Measurements from ENCODE around the gene FBXL7. TPM values are rescaled to one million over a fixed set of nuclear protein-coding genes. Genes with fewer than 3 reads are reported as not detected.

FBXL7 gene
- polyA plus RNA-seq, 1 donor from 2014 or later = 0.24 TPM

DNA sequence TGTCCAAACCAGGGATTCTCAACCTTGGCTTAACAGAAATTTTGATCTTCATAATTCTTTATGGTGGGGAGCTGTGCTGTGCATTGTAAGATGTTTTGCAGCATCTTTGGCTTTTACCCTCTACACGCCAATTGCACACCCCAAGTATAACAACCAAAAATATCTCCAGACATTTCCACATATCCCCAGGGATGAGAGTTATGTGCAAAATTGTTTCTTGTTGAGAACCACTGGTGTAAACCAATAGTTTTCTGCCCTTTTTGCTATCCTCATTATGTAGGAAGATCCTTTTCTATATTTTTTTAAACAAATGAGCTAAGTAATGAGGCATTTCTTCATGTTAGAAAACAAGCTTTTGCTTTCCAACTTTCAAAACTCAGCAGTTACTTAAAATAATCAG is 189.9 kb downstream of the FBXL7 start:
- no peak overlapping the region for H3K4me2 ChIP-seq (ENCODE audit: low read length)
- H3K9me3 ChIP-seq (ENCODE audit: low read length) = no peaks in the 10 kb centered on the region
- no peak overlapping the region for H3K9ac ChIP-seq (ENCODE audit: low read length)
- no peaks in the 10 kb centered on the region for H3K36me3 ChIP-seq (ENCODE audit: insufficient read depth, low read length)
- no peak overlapping the region for H3K4me3 ChIP-seq (ENCODE audit: low read length)
- H3K27ac ChIP-seq (ENCODE audit: low read length) = no peak overlapping the region
- no peaks in the 10 kb centered on the region for H3F3A ChIP-seq (ENCODE audit: insufficient read depth, low read length, poor library complexity, severe bottlenecking)
- H2AFZ ChIP-seq (ENCODE audit: low read depth, low read length) = no peak overlapping the region
- no peaks in the 10 kb centered on the region for H3K79me2 ChIP-seq (replicated peaks; ENCODE audit: insufficient read depth, low read length)
- H4K20me1 ChIP-seq (ENCODE audit: insufficient read depth) = no peaks in the 10 kb centered on the region
- TF ChIP-seq EP300 (conservative IDR thresholded peaks at IDR 0.05; ENCODE audit: poor library complexity, severe bottlenecking) (no peak), EZH2 (IDR thresholded peaks at IDR 0.05; ENCODE audit: borderline replicate concordance, insufficient read depth, low read length, poor library complexity, severe bottlenecking) (no peak), MXI1 (conservative IDR thresholded peaks at IDR 0.05; ENCODE audit: poor library complexity, severe bottlenecking) (no peak), TAF1 (IDR thresholded peaks at IDR 0.05; ENCODE audit: low read depth) (no peak), SMC3 (conservative IDR thresholded peaks at IDR 0.05; ENCODE audit: poor library complexity) (no peak), POLR2AphosphoS5 (IDR thresholded peaks at IDR 0.05) (no peak), RAD21 (conservative IDR thresholded peaks at IDR 0.05) (no peak)
- TF ChIP-seq, protein P1, sequence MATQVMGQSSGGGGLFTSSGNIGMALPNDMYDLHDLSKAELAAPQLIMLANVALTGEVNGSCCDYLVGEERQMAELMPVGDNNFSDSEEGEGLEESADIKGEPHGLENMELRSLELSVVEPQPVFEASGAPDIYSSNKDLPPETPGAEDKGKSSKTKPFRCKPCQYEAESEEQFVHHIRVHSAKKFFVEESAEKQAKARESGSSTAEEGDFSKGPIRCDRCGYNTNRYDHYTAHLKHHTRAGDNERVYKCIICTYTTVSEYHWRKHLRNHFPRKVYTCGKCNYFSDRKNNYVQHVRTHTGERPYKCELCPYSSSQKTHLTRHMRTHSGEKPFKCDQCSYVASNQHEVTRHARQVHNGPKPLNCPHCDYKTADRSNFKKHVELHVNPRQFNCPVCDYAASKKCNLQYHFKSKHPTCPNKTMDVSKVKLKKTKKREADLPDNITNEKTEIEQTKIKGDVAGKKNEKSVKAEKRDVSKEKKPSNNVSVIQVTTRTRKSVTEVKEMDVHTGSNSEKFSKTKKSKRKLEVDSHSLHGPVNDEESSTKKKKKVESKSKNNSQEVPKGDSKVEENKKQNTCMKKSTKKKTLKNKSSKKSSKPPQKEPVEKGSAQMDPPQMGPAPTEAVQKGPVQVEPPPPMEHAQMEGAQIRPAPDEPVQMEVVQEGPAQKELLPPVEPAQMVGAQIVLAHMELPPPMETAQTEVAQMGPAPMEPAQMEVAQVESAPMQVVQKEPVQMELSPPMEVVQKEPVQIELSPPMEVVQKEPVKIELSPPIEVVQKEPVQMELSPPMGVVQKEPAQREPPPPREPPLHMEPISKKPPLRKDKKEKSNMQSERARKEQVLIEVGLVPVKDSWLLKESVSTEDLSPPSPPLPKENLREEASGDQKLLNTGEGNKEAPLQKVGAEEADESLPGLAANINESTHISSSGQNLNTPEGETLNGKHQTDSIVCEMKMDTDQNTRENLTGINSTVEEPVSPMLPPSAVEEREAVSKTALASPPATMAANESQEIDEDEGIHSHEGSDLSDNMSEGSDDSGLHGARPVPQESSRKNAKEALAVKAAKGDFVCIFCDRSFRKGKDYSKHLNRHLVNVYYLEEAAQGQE (IDR thresholded peaks at IDR 0.05; ENCODE audit: borderline replicate concordance) = no peak
- TF ChIP-seq, protein P2, sequence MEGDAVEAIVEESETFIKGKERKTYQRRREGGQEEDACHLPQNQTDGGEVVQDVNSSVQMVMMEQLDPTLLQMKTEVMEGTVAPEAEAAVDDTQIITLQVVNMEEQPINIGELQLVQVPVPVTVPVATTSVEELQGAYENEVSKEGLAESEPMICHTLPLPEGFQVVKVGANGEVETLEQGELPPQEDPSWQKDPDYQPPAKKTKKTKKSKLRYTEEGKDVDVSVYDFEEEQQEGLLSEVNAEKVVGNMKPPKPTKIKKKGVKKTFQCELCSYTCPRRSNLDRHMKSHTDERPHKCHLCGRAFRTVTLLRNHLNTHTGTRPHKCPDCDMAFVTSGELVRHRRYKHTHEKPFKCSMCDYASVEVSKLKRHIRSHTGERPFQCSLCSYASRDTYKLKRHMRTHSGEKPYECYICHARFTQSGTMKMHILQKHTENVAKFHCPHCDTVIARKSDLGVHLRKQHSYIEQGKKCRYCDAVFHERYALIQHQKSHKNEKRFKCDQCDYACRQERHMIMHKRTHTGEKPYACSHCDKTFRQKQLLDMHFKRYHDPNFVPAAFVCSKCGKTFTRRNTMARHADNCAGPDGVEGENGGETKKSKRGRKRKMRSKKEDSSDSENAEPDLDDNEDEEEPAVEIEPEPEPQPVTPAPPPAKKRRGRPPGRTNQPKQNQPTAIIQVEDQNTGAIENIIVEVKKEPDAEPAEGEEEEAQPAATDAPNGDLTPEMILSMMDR (IDR thresholded peaks at IDR 0.05; ENCODE audit: poor library complexity, severe bottlenecking) = no peak
- no peaks in the 10 kb centered on the region for H3K27me3 ChIP-seq (ENCODE audit: insufficient read depth, low read depth, low read length)
- H3K9me2 ChIP-seq (ENCODE audit: insufficient read depth, low read length) = no peaks in the 10 kb centered on the region

DNA sequence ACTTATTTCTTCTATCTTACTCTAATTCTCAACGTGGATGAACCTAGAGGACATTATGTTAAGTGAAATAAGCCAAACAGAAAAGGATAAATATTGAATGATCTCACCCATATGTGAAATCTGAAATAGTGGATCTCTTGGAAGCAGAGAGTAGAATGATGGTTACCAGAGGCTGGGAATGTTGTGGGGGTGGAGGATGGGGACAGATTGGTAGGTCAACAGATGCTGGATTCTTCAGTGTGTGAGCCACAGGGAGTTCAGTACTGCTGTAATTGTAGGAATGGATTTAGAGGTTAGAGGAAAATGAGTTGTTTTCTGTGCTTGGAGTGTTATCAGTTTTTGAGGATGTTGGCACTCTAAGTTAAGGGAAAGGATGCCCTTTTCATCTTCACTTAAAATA is 190.6 kb downstream of the FBXL7 start:
- Histone ChIP-seq H3K79me2 (replicated peaks; ENCODE audit: insufficient read depth, low read length) (no peaks in the 10 kb centered on the region), H3K27ac (ENCODE audit: low read length) (no peak overlapping the region), H3K27me3 (ENCODE audit: insufficient read depth, low read depth, low read length) (no peaks in the 10 kb centered on the region), H3K4me2 (ENCODE audit: low read length) (no peak overlapping the region), H3K36me3 (ENCODE audit: insufficient read depth, low read length) (no peaks in the 10 kb centered on the region), H3F3A (ENCODE audit: insufficient read depth, low read length, poor library complexity, severe bottlenecking) (no peaks in the 10 kb centered on the region), H3K4me3 (ENCODE audit: low read length) (no peak overlapping the region), H3K9me3 (ENCODE audit: low read length) (no peaks in the 10 kb centered on the region), H2AFZ (ENCODE audit: low read depth, low read length) (no peak overlapping the region), H3K9me2 (ENCODE audit: insufficient read depth, low read length) (no peaks in the 10 kb centered on the region), H3K9ac (ENCODE audit: low read length) (no peak overlapping the region), H4K20me1 (ENCODE audit: insufficient read depth) (no peaks in the 10 kb centered on the region)
- TF ChIP-seq, protein P1 (IDR thresholded peaks at IDR 0.05; ENCODE audit: borderline replicate concordance) = no peak
- TF ChIP-seq EP300 (conservative IDR thresholded peaks at IDR 0.05; ENCODE audit: poor library complexity, severe bottlenecking) = no peak
- no peak for TF ChIP-seq MXI1 (conservative IDR thresholded peaks at IDR 0.05; ENCODE audit: poor library complexity, severe bottlenecking)
- TF ChIP-seq POLR2AphosphoS5 (IDR thresholded peaks at IDR 0.05) = no peak
- TF ChIP-seq, protein P2 (IDR thresholded peaks at IDR 0.05; ENCODE audit: poor library complexity, severe bottlenecking) = no peak
- no peak for TF ChIP-seq RAD21 (conservative IDR thresholded peaks at IDR 0.05)
- TF ChIP-seq SMC3 (conservative IDR thresholded peaks at IDR 0.05; ENCODE audit: poor library complexity) = no peak
- no peak for TF ChIP-seq TAF1 (IDR thresholded peaks at IDR 0.05; ENCODE audit: low read depth)
- no peak for TF ChIP-seq EZH2 (IDR thresholded peaks at IDR 0.05; ENCODE audit: borderline replicate concordance, insufficient read depth, low read length, poor library complexity, severe bottlenecking)
